SK-N-SH treated with all-trans-retinoic acid at 6 μM for 48 hours (cell line): ENCODE results near the gene TNPO3.

Experiments
- ATAC-seq: fragments of 200-7000 bp; cut with Tn5 transposase; 3 replicates; pipeline ENCODE4 v1.9.1; 2020; ENCODE audit warnings: mild to moderate bottlenecking, moderate library complexity
- ARNTL ChIP-seq: fragments of 450-650 bp; formaldehyde crosslinking; IDR thresholded peaks from 2 replicates; pipeline ENCODE4 v1.5.0; 2020; ENCODE audit warnings: low read depth, mild to moderate bottlenecking, moderate library complexity, borderline replicate concordance
- BACH2 ChIP-seq: fragments of 250-450 bp; sonication (Bioruptor Pico); IDR thresholded peaks from 2 replicates; pipeline ENCODE4 v1.9.0; 2021; ENCODE audit warnings: mild to moderate bottlenecking, borderline replicate concordance
- CSDC2 ChIP-seq: fragments of 250-450 bp; sonication (Bioruptor Pico); IDR thresholded peaks from 2 replicates; pipeline ENCODE4 v1.5.0; 2020; ENCODE audit warnings: mild to moderate bottlenecking, moderate library complexity
- ESRRG ChIP-seq: fragments of 250-450 bp; sonication (Bioruptor Pico); IDR thresholded peaks from 2 replicates; pipeline ENCODE4 v1.6.1; 2021; ENCODE audit warnings: mild to moderate bottlenecking
- GLIS3 ChIP-seq: fragments of 250-450 bp; sonication (Bioruptor Pico); IDR thresholded peaks from 2 replicates; pipeline ENCODE4 v1.5.0; 2020; ENCODE audit warnings: mild to moderate bottlenecking, moderate library complexity
- ISL1 ChIP-seq: fragments of 250-450 bp; sonication (Bioruptor Pico); IDR thresholded peaks from 2 replicates; pipeline ENCODE4 v2.1.2; 2022; ENCODE audit warnings: mild to moderate bottlenecking, moderate library complexity
- OSR1 ChIP-seq: fragments of 250-450 bp; sonication (Bioruptor Pico); IDR thresholded peaks from 2 replicates; pipeline ENCODE4 v1.8.0; 2022; ENCODE audit warnings: moderate library complexity, mild to moderate bottlenecking, inconsistent platforms
- PATZ1 ChIP-seq: fragments of 250-450 bp; sonication (Bioruptor Pico); IDR thresholded peaks from 2 replicates; pipeline ENCODE4 v1.8.0; 2020; ENCODE audit warnings: mild to moderate bottlenecking, moderate library complexity, borderline replicate concordance
- PPARA ChIP-seq: fragments of 250-450 bp; sonication (Bioruptor Pico); IDR thresholded peaks from 2 replicates; pipeline ENCODE4 v1.5.0; 2020; ENCODE audit warnings: mild to moderate bottlenecking, borderline replicate concordance
- RARB ChIP-seq: fragments of 250-450 bp; sonication (Bioruptor Pico); IDR thresholded peaks from 2 replicates; pipeline ENCODE4 v1.8.0; 2021; ENCODE audit warnings: mild to moderate bottlenecking, moderate library complexity
- SNAI2 ChIP-seq: fragments of 250-450 bp; sonication (Bioruptor Pico); IDR thresholded peaks from 2 replicates; pipeline ENCODE4 v1.5.0; 2020; ENCODE audit warnings: mild to moderate bottlenecking, moderate library complexity
- TCF4 ChIP-seq: fragments of 250-450 bp; sonication (Bioruptor Pico); IDR thresholded peaks from 2 replicates; pipeline ENCODE4 v1.8.0; 2021; ENCODE audit warnings: mild to moderate bottlenecking, moderate library complexity, borderline replicate concordance
- TOX ChIP-seq: fragments of 250-450 bp; sonication (Bioruptor Pico); IDR thresholded peaks from 2 replicates; pipeline ENCODE4 v1.8.0; 2021; ENCODE audit warnings: mild to moderate bottlenecking, moderate library complexity, borderline replicate concordance
- TSHZ2 ChIP-seq: fragments of 250-450 bp; sonication (Bioruptor Pico); IDR thresholded peaks from 2 replicates; pipeline ENCODE4 v1.5.0; 2020; ENCODE audit warnings: mild to moderate bottlenecking, moderate library complexity
- ZC3H10 ChIP-seq: fragments of 250-450 bp; sonication (Bioruptor Pico); IDR thresholded peaks from 2 replicates; pipeline ENCODE4 v1.5.1; 2021; ENCODE audit warnings: mild to moderate bottlenecking, moderate library complexity
- ZFP3 ChIP-seq: fragments of 250-450 bp; sonication (Bioruptor Pico); IDR thresholded peaks from 2 replicates; pipeline ENCODE4 v1.5.0; 2020; ENCODE audit warnings: mild to moderate bottlenecking, moderate library complexity
- ZFP30 ChIP-seq: fragments of 450-650 bp; formaldehyde crosslinking; IDR thresholded peaks from 2 replicates; pipeline ENCODE4 v1.5.0; 2022; ENCODE audit warnings: mild to moderate bottlenecking, moderate library complexity
- ZNF565 ChIP-seq: fragments of 450-650 bp; formaldehyde crosslinking; conservative IDR thresholded peaks from 2 replicates; pipeline ENCODE4 v1.5.0; 2020; ENCODE audit warnings: low read depth, mild to moderate bottlenecking, moderate library complexity
- ZNF70 ChIP-seq: fragments of 450-650 bp; formaldehyde crosslinking; IDR thresholded peaks from 2 replicates; pipeline ENCODE4 v1.5.0; 2020; ENCODE audit warnings: mild to moderate bottlenecking, moderate library complexity
- ZNF8 ChIP-seq: fragments of 450-650 bp; formaldehyde crosslinking; IDR thresholded peaks from 2 replicates; pipeline ENCODE4 v1.5.0; 2020; ENCODE audit warnings: mild to moderate bottlenecking, moderate library complexity
- TF ChIP-seq, protein P1 (sequence below): fragments of 250-450 bp; sonication (Bioruptor Pico); IDR thresholded peaks from 2 replicates; pipeline ENCODE4 v1.5.1; 2021; ENCODE audit warnings: mild to moderate bottlenecking, moderate library complexity
- TF ChIP-seq, protein P2 (sequence below): fragments of 250-450 bp; sonication (Bioruptor Pico); IDR thresholded peaks from 2 replicates; pipeline ENCODE4 v1.5.1; 2020; ENCODE audit warnings: low read depth, mild to moderate bottlenecking, moderate library complexity
- TF ChIP-seq, protein P3 (sequence below): fragments of 250-450 bp; sonication (Bioruptor Pico); IDR thresholded peaks from 2 replicates; pipeline ENCODE4 v1.8.0; 2021; ENCODE audit warnings: low read depth, mild to moderate bottlenecking, moderate library complexity, borderline replicate concordance

TNPO3 gene

GRCh38 chr7:128932862-128933179 is 122.1 kb downstream of the TNPO3 start:
- ATAC-seq = no peak
- TF ChIP-seq ZC3H10 (CRISPR knock-in tag) = no peak
- TF ChIP-seq PPARA (CRISPR knock-in tag) = no peak
- TF ChIP-seq PATZ1 (CRISPR knock-in tag) = no peak
- TF ChIP-seq, protein P1, sequence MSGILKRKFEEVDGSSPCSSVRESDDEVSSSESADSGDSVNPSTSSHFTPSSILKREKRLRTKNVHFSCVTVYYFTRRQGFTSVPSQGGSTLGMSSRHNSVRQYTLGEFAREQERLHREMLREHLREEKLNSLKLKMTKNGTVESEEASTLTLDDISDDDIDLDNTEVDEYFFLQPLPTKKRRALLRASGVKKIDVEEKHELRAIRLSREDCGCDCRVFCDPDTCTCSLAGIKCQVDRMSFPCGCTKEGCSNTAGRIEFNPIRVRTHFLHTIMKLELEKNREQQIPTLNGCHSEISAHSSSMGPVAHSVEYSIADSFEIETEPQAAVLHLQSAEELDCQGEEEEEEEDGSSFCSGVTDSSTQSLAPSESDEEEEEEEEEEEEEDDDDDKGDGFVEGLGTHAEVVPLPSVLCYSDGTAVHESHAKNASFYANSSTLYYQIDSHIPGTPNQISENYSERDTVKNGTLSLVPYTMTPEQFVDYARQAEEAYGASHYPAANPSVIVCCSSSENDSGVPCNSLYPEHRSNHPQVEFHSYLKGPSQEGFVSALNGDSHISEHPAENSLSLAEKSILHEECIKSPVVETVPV (CRISPR knock-in tag) = no peak
- no peak for TF ChIP-seq BACH2 (CRISPR knock-in tag)
- TF ChIP-seq CSDC2 (CRISPR knock-in tag) = no peak
- TF ChIP-seq ZFP30 (CRISPR knock-in tag) = no peak
- no peak for TF ChIP-seq OSR1 (CRISPR knock-in tag)
- TF ChIP-seq, protein P2, sequence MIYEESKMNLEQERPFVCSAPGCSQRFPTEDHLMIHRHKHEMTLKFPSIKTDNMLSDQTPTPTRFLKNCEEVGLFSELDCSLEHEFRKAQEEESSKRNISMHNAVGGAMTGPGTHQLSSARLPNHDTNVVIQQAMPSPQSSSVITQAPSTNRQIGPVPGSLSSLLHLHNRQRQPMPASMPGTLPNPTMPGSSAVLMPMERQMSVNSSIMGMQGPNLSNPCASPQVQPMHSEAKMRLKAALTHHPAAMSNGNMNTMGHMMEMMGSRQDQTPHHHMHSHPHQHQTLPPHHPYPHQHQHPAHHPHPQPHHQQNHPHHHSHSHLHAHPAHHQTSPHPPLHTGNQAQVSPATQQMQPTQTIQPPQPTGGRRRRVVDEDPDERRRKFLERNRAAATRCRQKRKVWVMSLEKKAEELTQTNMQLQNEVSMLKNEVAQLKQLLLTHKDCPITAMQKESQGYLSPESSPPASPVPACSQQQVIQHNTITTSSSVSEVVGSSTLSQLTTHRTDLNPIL (CRISPR knock-in tag) = no peak
- TF ChIP-seq ZNF8 (CRISPR knock-in tag) = no peak
- TF ChIP-seq, protein P3, sequence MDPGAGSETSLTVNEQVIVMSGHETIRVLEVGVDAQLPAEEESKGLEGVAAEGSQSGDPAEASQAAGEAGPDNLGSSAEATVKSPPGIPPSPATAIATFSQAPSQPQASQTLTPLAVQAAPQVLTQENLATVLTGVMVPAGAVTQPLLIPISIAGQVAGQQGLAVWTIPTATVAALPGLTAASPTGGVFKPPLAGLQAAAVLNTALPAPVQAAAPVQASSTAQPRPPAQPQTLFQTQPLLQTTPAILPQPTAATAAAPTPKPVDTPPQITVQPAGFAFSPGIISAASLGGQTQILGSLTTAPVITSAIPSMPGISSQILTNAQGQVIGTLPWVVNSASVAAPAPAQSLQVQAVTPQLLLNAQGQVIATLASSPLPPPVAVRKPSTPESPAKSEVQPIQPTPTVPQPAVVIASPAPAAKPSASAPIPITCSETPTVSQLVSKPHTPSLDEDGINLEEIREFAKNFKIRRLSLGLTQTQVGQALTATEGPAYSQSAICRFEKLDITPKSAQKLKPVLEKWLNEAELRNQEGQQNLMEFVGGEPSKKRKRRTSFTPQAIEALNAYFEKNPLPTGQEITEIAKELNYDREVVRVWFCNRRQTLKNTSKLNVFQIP (CRISPR knock-in tag) = no peak
- no peak for TF ChIP-seq ARNTL
- TF ChIP-seq TCF4 (CRISPR knock-in tag) = no peak
- no peak for TF ChIP-seq TSHZ2 (CRISPR knock-in tag)
- no peak for TF ChIP-seq ESRRG (CRISPR knock-in tag)
- no peak for TF ChIP-seq ISL1 (CRISPR knock-in tag)
- no peak for TF ChIP-seq SNAI2 (CRISPR knock-in tag)
- TF ChIP-seq TOX (CRISPR knock-in tag) = no peak
- no peak for TF ChIP-seq GLIS3
- no peak for TF ChIP-seq ZNF565 (CRISPR knock-in tag)

- ATAC-seq = no peak
- TF ChIP-seq ESRRG (CRISPR knock-in tag) (no peak), RARB (CRISPR knock-in tag) (no peak), CSDC2 (CRISPR knock-in tag) (no peak), PPARA (CRISPR knock-in tag) (no peak), PATZ1 (CRISPR knock-in tag) (no peak), BACH2 (CRISPR knock-in tag) (no peak), ARNTL (no peak), OSR1 (CRISPR knock-in tag) (no peak), ZNF70 (CRISPR knock-in tag) (no peak), ZNF565 (CRISPR knock-in tag) (no peak), SNAI2 (CRISPR knock-in tag) (no peak), TCF4 (CRISPR knock-in tag) (no peak), ZFP3 (no peak)
- TF ChIP-seq, protein P2 (CRISPR knock-in tag) = no peak
- TF ChIP-seq, protein P1 (CRISPR knock-in tag) = no peak
Observed at GRCh38 chr7:128931965-128932861, 122.7 kb downstream of the TNPO3 start.
